SK-N-MC (cell line): ENCODE results near the gene SP3.

ENCODE experiments used
- DNase-seq: peaks from one replicate; pipeline ENCODE4 v3.0.0-alpha.2; 2011; ENCODE audit warnings: low read depth, low spot score
- H3K27ac ChIP-seq: fragments of 200-600 bp; sonication (generic); 2 replicates; pipeline ENCODE4 v1.5.1; 2016; ENCODE audit warnings: mixed run types
- H3K36me3 ChIP-seq: fragments of 200-600 bp; sonication (generic); 2 replicates; pipeline ENCODE4 v1.6.1; 2017; ENCODE audit warnings: antibody characterized with exemption, low read length, mixed read lengths; ENCODE audit not compliant: insufficient read depth
- H3K4me3 ChIP-seq: fragments of 200-600 bp; sonication (generic); 2 replicates; pipeline ENCODE4 v1.5.1; 2016
- H3K9ac ChIP-seq: fragments of 200-600 bp; sonication (generic); 2 replicates; pipeline ENCODE4 v1.8.0; 2017; ENCODE audit warnings: mixed run types, mixed read lengths; ENCODE audit not compliant: insufficient read length
- H3K9me3 ChIP-seq: fragments of 200-600 bp; sonication (generic); 2 replicates; pipeline ENCODE4 v1.6.1; 2017; ENCODE audit warnings: low read depth, mild to moderate bottlenecking, antibody characterized with exemption, low read length, moderate library complexity, mixed read lengths
- EZH2 ChIP-seq: fragments of 200-600 bp; sonication (generic); IDR thresholded peaks from one replicate; pipeline ENCODE4 v1.6.1; 2017; ENCODE audit warnings: antibody characterized with exemption
- FOXP2 ChIP-seq: optimal IDR thresholded peaks from 2 replicates; pipeline ENCODE3; 2011; ENCODE audit warnings: mild to moderate bottlenecking, moderate library complexity; ENCODE audit not compliant: insufficient read depth; ENCODE audit errors: extremely low read length, control extremely low read depth
- POLR2AphosphoS5 ChIP-seq: IDR thresholded peaks from 2 replicates; pipeline ENCODE4 v1.6.1; 2012; ENCODE audit warnings: mild to moderate bottlenecking, low read depth, low read length, borderline replicate concordance

The SP3 gene

DNA sequence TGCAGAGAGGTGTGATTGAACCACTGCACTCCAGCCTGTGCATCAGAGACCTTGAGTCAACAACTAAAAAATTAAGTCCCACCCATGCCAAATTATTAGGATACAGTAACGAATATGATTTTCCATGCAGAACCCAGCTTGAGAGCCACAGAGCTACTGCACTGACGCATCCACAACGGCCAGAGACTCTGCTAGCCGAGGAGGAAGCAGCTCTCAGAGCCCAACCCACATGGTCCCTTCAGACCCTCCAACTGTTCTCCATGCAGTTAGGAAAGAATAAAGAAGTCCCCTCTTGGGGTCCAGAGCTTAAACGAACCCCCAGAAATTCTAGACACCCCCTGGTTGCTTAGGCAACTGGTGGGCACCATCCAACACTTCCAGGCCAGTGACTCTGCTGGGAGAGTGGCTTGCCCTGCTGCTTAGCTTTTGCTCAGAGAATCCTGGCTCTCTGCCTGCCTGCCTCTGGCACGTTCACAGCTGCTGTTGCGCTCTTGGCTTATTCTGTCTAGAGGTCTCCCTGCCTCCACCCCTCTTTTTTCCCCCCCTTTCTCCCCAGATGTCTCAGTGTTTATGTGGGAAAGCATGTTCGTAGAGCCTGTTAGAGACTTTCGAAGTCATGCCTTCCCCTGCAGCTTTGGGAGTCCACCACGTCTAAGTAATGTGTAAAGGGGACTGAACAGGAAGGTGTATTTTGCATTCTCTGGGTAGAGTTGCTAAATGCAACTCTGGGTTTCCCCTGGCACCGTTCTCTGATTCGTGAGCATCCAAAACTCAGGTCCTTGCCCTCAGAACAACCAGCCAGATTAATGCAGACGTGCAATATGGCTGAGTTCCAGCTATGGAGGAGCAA lies 26.0 kb upstream of the SP3 start:
- no peak for TF ChIP-seq FOXP2
- no peak for TF ChIP-seq POLR2AphosphoS5
- no peak for TF ChIP-seq EZH2
- Histone ChIP-seq H3K9me3 (no peaks in the 10 kb centered on the region), H3K36me3 (no peaks in the 10 kb centered on the region), H3K27ac (no peak overlapping the region), H3K9ac (no peak overlapping the region), H3K4me3 (no peak overlapping the region)
- no peak for DNase-seq

DNA sequence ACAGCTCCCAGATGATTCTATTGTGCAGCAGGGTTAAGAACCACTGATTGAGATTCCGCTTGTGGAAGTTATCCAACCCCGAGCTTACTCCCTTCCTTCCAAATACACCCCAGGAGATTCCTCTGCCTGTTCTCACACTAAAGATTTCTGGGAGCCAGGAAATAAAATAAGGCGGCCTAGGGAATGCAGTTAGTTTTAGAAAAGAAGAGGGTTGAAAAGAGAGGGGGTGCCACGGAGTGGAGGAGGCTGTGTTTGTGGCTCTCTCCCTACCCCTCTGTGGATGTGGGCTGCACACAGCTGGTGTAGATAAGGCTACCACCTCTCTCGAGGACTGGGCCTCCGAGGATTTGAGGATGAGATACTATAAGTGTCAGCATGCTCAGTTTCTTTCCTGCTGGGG lies 25.1 kb upstream of the SP3 start:
- H3K9ac ChIP-seq, result no peak overlapping the region
- TF ChIP-seq EZH2 (no peak), POLR2AphosphoS5 (no peak), FOXP2 (no peak)
- no peak overlapping the region for H3K27ac ChIP-seq
- H3K36me3 ChIP-seq, result no peaks in the 10 kb centered on the region
- no peak for DNase-seq
- no peak overlapping the region for H3K4me3 ChIP-seq
- no peaks in the 10 kb centered on the region for H3K9me3 ChIP-seq

GRCh38 chr2:173989884-173990215 lies 24.7 kb upstream of the SP3 start:
- no peaks in the 10 kb centered on the region for H3K9me3 ChIP-seq
- no peak for DNase-seq
- no peak for TF ChIP-seq EZH2
- TF ChIP-seq FOXP2, result no peak
- TF ChIP-seq POLR2AphosphoS5, result no peak
- H3K9ac ChIP-seq, result no peak overlapping the region
- H3K4me3 ChIP-seq, result no peak overlapping the region
- no peak overlapping the region for H3K27ac ChIP-seq
- no peaks in the 10 kb centered on the region for H3K36me3 ChIP-seq

GRCh38 chr2:173989160-173989883 lies 24.1 kb upstream of the SP3 start:
- TF ChIP-seq EZH2 (no peak), POLR2AphosphoS5 (no peak), FOXP2 (no peak)
- Histone ChIP-seq H3K4me3 (no peak overlapping the region), H3K27ac (no peak overlapping the region), H3K9me3 (no peaks in the 10 kb centered on the region), H3K9ac (no peak overlapping the region), H3K36me3 (no peaks in the 10 kb centered on the region)
- DNase-seq, result no peak

DNA sequence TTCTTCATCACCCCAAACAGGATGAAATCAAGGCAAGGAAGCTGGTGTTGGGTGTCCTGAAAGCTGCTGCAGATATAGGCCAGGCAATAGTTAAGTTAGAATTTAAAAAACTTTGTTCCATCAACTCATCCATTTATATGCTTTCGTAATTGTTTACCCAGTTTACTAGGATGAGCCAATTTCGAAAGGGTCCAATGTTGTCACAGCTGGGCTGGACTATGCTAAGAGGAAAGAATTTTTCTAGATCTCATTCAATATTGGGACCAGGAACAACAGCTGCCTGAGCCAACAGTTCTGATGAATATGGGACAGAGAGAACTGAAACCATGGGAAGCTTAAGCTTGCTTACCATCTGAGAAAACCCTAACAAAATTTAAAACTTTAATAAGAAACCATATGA lies 21.6 kb upstream of the SP3 start:
- no peak for DNase-seq
- H3K4me3 ChIP-seq, result no peak overlapping the region
- H3K9me3 ChIP-seq, result no peaks in the 10 kb centered on the region
- H3K27ac ChIP-seq, result no peak overlapping the region
- no peak overlapping the region for H3K9ac ChIP-seq
- TF ChIP-seq FOXP2, result no peak
- TF ChIP-seq POLR2AphosphoS5, result no peak
- TF ChIP-seq EZH2, result no peak
- no peaks in the 10 kb centered on the region for H3K36me3 ChIP-seq

DNA sequence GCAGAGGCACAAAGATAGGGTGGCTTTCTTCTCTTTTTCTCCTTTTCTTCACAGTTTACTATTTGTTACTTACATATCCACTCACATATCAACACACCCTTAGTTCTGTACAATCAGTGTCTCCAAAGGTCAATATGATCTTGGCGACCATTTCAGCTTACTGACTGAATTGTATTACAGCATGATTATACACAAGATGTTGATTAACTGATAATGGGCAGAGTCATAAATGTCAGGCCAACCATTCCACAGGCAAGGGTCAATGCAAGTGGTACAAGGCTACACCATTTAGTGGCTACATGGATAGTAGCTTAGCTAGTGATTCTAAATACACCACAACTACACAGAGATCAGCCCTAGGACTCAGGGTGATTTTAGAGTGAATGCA lies 20.4 kb upstream of the SP3 start:
- Histone ChIP-seq H3K9me3 (no peaks in the 10 kb centered on the region), H3K9ac (no peak overlapping the region)

GRCh38 chr2:173984866-173985604 lies 19.9 kb upstream of the SP3 start:
- Histone ChIP-seq H3K4me3 (no peak overlapping the region), H3K36me3 (no peaks in the 10 kb centered on the region), H3K9ac (no peak overlapping the region), H3K9me3 (no peaks in the 10 kb centered on the region), H3K27ac (no peak overlapping the region)
- TF ChIP-seq FOXP2 (no peak), EZH2 (no peak), POLR2AphosphoS5 (no peak)
- DNase-seq, result no peak

More for the DNA sequence above, 20.4 kb upstream of the SP3 start:
- no peak for DNase-seq
- H3K36me3 ChIP-seq, result no peaks in the 10 kb centered on the region
- no peak overlapping the region for H3K4me3 ChIP-seq
- no peak overlapping the region for H3K27ac ChIP-seq
- TF ChIP-seq EZH2 (no peak), POLR2AphosphoS5 (no peak), FOXP2 (no peak)

GRCh38 chr2:173983391-173983871 lies 18.3 kb upstream of the SP3 start:
- no peak overlapping the region for H3K4me3 ChIP-seq
- DNase-seq, result no peak
- H3K36me3 ChIP-seq, result no peaks in the 10 kb centered on the region
- no peak for TF ChIP-seq EZH2
- no peak for TF ChIP-seq FOXP2
- no peak for TF ChIP-seq POLR2AphosphoS5
- no peak overlapping the region for H3K9ac ChIP-seq
- no peak overlapping the region for H3K27ac ChIP-seq
- no peaks in the 10 kb centered on the region for H3K9me3 ChIP-seq
